Vagina (tissue), 2 donors: Measurements from ENCODE around the gene LTBP3. TPM values are rescaled to one million over a fixed set of nuclear protein-coding genes. Genes with fewer than 3 reads are reported as not detected.

ENCODE experiments used
- DNase-seq, 2 donors: peaks; one replicate each; pipeline ENCODE4 v3.0.0-alpha.2; 2017; ENCODE audit errors: extremely low spot score in 2 of 2
- H3K27ac ChIP-seq: fragments of 200-600 bp; sonication (generic); one replicate; pipeline ENCODE4 v1.5.1; 2019
- H3K27me3 ChIP-seq: fragments of 200-600 bp; sonication (generic); one replicate; pipeline ENCODE4 v1.5.1; 2019
- H3K36me3 ChIP-seq, 2 donors: fragments of 200-600 bp; sonication (generic); one replicate each; pipeline ENCODE4 v1.5.1; 2017 to 2019
- H3K4me1 ChIP-seq: fragments of 200-600 bp; sonication (generic); one replicate; pipeline ENCODE4 v1.5.1; 2019
- H3K4me3 ChIP-seq, 2 donors: fragments of 200-600 bp; sonication (generic); 1 replicate in 1 of 2; 2 replicates in 1 of 2; pipeline ENCODE4 v1.5.1; 2016 to 2019
- H3K9me3 ChIP-seq: fragments of 200-600 bp; sonication (generic); one replicate; pipeline ENCODE4 v1.5.1; 2019
- POLR2A ChIP-seq, 2 donors: fragments of 450-650 bp; IDR thresholded peaks; one replicate each; pipeline ENCODE4 v1.6.1; 2017; ENCODE audit warnings: antibody characterized with exemption in 2 of 2, mild to moderate bottlenecking in 2 of 2, moderate library complexity in 2 of 2
- POLR2AphosphoS5 ChIP-seq, 2 donors: sonication (generic); formaldehyde crosslinking; IDR thresholded peaks; one replicate each; pipeline ENCODE4 v1.9.0; 2017; ENCODE audit warnings: antibody characterized with exemption in 2 of 2, mild to moderate bottlenecking in 2 of 2, low read depth in 1 of 2; ENCODE audit not compliant: insufficient read depth in 1 of 2
- intact Hi-C: fragments of 100-400 bp; cut with DNase I; formaldehyde crosslinking; loops from one replicate; pipeline ENCODE4 v1.15.1; 2023
- total RNA-seq: library from RNA; depleted of rRNA; stranded (reverse); fragments of >200 nt; gene quantifications from one replicate; pipeline ENCODE4 v1.2.3, GENCODE V29; 2016
- TF ChIP-seq, protein P1 (sequence below), 3 experiments: fragments of 450-650 bp in 2 of 3; fragments of 200-600 bp in 1 of 3; sonication (generic) in 1 of 3; IDR thresholded peaks; one replicate each; pipeline ENCODE4 v1.5.1; 2017 to 2019; ENCODE audit warnings: antibody characterized with exemption in 3 of 3, mild to moderate bottlenecking in 2 of 3, moderate library complexity in 2 of 3

LTBP3 gene
- total RNA-seq, 1 donor from 2014 or later = 246 TPM

- TF ChIP-seq POLR2AphosphoS5 (IDR thresholded peaks at IDR 0.05; ENCODE audit: insufficient read depth in 1 of 2, low read depth in 1 of 2) = peak in 1 of 2 donors; percentile 62
- TF ChIP-seq, protein P1, sequence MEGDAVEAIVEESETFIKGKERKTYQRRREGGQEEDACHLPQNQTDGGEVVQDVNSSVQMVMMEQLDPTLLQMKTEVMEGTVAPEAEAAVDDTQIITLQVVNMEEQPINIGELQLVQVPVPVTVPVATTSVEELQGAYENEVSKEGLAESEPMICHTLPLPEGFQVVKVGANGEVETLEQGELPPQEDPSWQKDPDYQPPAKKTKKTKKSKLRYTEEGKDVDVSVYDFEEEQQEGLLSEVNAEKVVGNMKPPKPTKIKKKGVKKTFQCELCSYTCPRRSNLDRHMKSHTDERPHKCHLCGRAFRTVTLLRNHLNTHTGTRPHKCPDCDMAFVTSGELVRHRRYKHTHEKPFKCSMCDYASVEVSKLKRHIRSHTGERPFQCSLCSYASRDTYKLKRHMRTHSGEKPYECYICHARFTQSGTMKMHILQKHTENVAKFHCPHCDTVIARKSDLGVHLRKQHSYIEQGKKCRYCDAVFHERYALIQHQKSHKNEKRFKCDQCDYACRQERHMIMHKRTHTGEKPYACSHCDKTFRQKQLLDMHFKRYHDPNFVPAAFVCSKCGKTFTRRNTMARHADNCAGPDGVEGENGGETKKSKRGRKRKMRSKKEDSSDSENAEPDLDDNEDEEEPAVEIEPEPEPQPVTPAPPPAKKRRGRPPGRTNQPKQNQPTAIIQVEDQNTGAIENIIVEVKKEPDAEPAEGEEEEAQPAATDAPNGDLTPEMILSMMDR (IDR thresholded peaks at IDR 0.05) = no peak
- TF ChIP-seq POLR2A (IDR thresholded peaks at IDR 0.05) = no peak
- no peaks in the 10 kb centered on the region for H3K27me3 ChIP-seq
- intact Hi-C loops = no loop called here
- no peaks in the 10 kb centered on the region for H3K9me3 ChIP-seq
- peak overlapping the region; percentile 62 to 90 for H3K4me3 ChIP-seq
- no peak for DNase-seq
- peaks cover 64% of the 10 kb centered on the region for H3K4me1 ChIP-seq
- peak overlapping the region; percentile 98 for H3K27ac ChIP-seq
- no peaks in the 10 kb centered on the region for H3K36me3 ChIP-seq
These were observed 861 bp upstream of the LTBP3 start for GRCh38 chr11:65558930-65559509.

DNA sequence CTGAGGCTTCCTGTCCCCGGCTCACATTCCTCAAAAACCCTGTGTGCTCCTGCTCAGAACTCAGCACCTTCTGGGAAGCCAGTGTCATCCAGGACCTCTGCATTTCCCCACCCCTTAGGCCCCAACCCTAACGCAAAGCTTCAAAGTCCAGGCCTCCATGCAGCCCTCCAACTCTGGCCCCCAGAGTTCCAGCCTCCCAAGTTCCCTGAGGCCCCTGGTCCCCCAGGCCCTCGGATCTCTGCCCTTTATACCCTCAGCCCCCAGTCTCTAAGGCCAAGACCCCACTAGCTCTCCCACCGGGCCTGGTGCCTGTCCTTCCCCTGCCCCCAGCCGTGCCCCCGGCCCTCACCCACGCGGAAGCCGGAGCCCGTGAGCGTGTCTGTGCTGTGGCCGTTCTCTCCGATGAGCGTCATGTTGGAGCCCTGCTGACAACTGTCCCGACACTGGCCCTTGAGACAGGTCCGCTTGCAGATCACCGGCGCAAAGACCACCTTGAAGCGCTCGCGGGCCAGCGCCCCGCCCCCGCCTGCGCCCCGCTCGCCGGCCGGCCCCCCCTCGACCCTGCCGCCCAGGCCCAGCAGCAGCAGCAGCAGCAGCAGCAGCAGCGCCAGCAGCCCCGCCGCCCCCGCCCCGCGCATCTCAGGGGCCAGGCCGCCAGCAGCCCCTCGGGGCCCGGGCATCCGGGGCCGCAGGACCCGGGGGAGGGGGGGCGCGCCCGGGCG lies 718 bp downstream of the LTBP3 start:
- Histone ChIP-seq H3K4me1 (peaks cover 77% of the 10 kb centered on the region), H3K9me3 (no peaks in the 10 kb centered on the region), H3K4me3 (peak overlapping the region; percentile 62 to 90), H3K36me3 (peaks cover 0 to 12% of the 10 kb centered on the region in 2 donors), H3K27ac (peak overlapping the region; percentile 98), H3K27me3 (no peaks in the 10 kb centered on the region)
- DNase-seq = no peak
- intact Hi-C loops = loop anchor here (1.0 kb wide), 1 partner anchor 40 kb away; no protein-coding TSS in a partner anchor
- TF ChIP-seq, protein P1 (IDR thresholded peaks at IDR 0.05) = no peak
- TF ChIP-seq POLR2A (IDR thresholded peaks at IDR 0.05) (no peak), POLR2AphosphoS5 (IDR thresholded peaks at IDR 0.05; ENCODE audit: insufficient read depth in 1 of 2, low read depth in 1 of 2) (no peak)

GRCh38 chr11:65556470-65557279 lies 1.5 kb downstream of the LTBP3 start:
- H3K36me3 ChIP-seq = peaks cover 0 to 16% of the 10 kb centered on the region in 2 donors
- no peaks in the 10 kb centered on the region for H3K9me3 ChIP-seq
- H3K4me3 ChIP-seq = peak overlapping the region; percentile 62 to 90
- DNase-seq = no peak
- H3K4me1 ChIP-seq = peaks cover 77% of the 10 kb centered on the region
- TF ChIP-seq POLR2AphosphoS5 (IDR thresholded peaks at IDR 0.05; ENCODE audit: insufficient read depth in 1 of 2, low read depth in 1 of 2) = no peak
- TF ChIP-seq, protein P1 (IDR thresholded peaks at IDR 0.05) = no peak
- TF ChIP-seq POLR2A (IDR thresholded peaks at IDR 0.05) = no peak
- no peaks in the 10 kb centered on the region for H3K27me3 ChIP-seq
- intact Hi-C loops = loop anchor here (1.0 kb wide), 1 partner anchor 41 kb away; no protein-coding TSS in a partner anchor
- H3K27ac ChIP-seq = peak overlapping the region; percentile 98

DNA sequence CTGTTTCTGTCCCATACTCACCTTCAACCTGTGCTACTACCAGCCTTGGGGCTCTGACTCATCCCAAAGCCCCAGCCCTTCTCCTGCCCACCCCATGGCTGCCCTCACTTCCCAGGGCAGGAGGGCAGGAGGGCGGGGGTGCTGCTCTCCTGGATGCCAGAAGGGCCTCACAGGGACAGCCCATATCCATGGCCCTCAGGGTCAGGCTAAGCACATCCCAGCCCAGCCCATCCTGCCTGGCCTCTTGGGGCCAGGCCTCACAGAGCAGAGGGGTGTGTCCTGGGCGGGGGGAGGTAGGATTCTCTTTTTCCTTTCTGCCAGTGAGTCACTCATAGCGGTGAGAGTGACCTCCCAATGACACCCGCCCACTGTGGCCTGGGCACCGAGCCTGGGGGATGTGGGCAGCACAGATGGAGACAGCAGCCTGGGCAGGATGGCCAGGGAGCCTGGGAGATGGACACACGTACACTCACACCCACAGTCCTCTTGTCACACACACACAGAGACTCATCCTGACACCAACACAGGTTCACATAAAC lies 2.4 kb downstream of the LTBP3 start:
- Histone ChIP-seq H3K27ac (peak overlapping the region; percentile 98), H3K9me3 (no peaks in the 10 kb centered on the region), H3K4me1 (peaks cover 72% of the 10 kb centered on the region), H3K36me3 (peaks cover 0 to 25% of the 10 kb centered on the region in 2 donors), H3K4me3 (peak overlapping the region in 1 of 2 donors; percentile 90), H3K27me3 (no peaks in the 10 kb centered on the region)
- TF ChIP-seq POLR2A (IDR thresholded peaks at IDR 0.05) (no peak), POLR2AphosphoS5 (IDR thresholded peaks at IDR 0.05; ENCODE audit: insufficient read depth in 1 of 2, low read depth in 1 of 2) (peak in 1 of 2 donors; percentile 59)
- no peak for DNase-seq
- intact Hi-C loops = no loop called here

- Histone ChIP-seq H3K36me3 (peaks cover 0 to 26% of the 10 kb centered on the region in 2 donors), H3K9me3 (no peaks in the 10 kb centered on the region), H3K4me1 (peaks cover 64% of the 10 kb centered on the region), H3K27me3 (no peaks in the 10 kb centered on the region), H3K4me3 (no peak overlapping the region), H3K27ac (peak overlapping the region; percentile 98)
- intact Hi-C loops = no loop called here
- TF ChIP-seq POLR2A (IDR thresholded peaks at IDR 0.05) (no peak), POLR2AphosphoS5 (IDR thresholded peaks at IDR 0.05; ENCODE audit: insufficient read depth in 1 of 2, low read depth in 1 of 2) (no peak)
- TF ChIP-seq, protein P1 (IDR thresholded peaks at IDR 0.05) = no peak
- DNase-seq = no peak
These were observed 3.2 kb downstream of the LTBP3 start for GRCh38 chr11:65554842-65555430.
